KOPT-K1 (cell line): ENCODE results near the gene AQP12A.
"Not testable (repeated sequence)": the region's sequence is repeated elsewhere in the genome, so short reads cannot be mapped to it uniquely, and the experiment has no call there.

Experiments used
- H3K27ac ChIP-seq: fragments of 200-600 bp; sonication (generic); 2 replicates; pipeline ENCODE4 v1.5.1; 2016; ENCODE audit warnings: antibody characterized with exemption, mild to moderate bottlenecking, low read depth, low read length; ENCODE audit not compliant: poor library complexity, severe bottlenecking
- H3K36me3 ChIP-seq: fragments of 200-600 bp; sonication (generic); 2 replicates; pipeline ENCODE4 v1.5.1; 2017; ENCODE audit warnings: antibody characterized with exemption, mild to moderate bottlenecking, low read length, moderate library complexity; ENCODE audit not compliant: insufficient read depth
- H3K9me3 ChIP-seq: fragments of 200-600 bp; sonication (generic); 2 replicates; pipeline ENCODE4 v1.5.1; 2017; ENCODE audit warnings: antibody characterized with exemption, low read length, mild to moderate bottlenecking; ENCODE audit not compliant: insufficient read depth, poor library complexity, severe bottlenecking

Gene AQP12A

DNA sequence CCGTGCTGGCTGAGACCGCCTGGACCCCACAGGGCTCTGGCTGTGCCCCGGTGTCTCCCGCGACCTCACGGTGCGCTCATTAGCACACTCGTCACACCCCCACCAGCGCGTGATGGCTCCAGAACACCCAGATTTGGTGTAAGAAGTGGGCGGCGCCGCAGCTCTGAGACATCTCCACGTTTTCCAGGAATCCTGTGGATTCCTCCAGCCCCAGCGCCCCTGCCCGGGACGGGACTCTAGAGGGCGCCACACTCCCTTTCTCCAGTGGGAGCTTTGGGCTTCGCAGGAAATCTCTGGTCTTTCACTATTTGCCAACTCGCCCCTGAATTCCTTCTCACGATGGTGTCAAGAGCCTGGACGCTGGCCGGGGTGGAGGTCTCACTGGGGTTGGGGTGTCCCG lies 16.3 kb upstream of the AQP12A start:
- H3K9me3 ChIP-seq, H3K27ac ChIP-seq: not testable (repeated sequence)

DNA sequence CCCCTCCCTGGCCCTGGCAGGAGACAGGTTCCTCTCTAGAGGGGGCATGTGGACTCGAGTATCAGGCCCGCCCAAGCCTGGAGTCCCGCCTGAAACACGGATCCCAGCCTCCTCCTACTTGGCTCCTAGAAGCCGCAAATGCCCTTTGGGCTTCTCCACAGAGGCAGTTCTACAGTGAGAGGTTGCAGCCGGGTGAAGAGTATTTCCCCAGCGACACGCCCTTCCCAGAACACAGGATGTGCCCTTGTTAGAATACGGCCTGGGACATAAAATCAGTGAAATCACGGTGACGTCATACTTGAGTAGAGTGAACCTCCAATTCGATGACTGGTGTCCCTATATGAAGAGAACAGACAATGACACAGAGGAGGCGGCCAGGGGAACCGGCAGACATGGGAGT lies 13.6 kb upstream of the AQP12A start:
- H3K36me3 ChIP-seq, H3K27ac ChIP-seq, H3K9me3 ChIP-seq: not testable (repeated sequence)

More for the DNA sequence above, 16.3 kb upstream of the AQP12A start:
- not testable (repeated sequence) for H3K36me3 ChIP-seq

DNA sequence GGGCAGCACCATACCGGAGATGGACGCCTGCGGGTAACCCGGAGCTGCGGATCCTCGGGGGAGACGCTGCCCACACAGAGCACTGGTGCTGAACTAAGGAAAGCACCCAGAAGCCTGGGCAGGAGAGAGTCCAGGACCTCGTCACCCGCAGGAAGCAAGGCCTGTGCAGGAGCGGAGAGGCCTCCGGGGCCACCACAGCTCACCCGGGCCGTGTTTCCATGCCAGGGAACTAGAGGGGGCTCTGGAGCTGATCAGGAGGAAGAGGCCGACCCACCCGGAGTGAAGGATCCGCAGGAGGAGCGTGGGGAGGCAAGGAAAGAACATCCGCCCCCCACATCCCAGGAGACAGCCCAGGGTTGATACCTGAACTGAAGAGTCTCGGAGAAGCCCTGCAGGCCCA lies 12.8 kb upstream of the AQP12A start:
- not testable (repeated sequence) for H3K9me3 ChIP-seq, H3K36me3 ChIP-seq, H3K27ac ChIP-seq

DNA sequence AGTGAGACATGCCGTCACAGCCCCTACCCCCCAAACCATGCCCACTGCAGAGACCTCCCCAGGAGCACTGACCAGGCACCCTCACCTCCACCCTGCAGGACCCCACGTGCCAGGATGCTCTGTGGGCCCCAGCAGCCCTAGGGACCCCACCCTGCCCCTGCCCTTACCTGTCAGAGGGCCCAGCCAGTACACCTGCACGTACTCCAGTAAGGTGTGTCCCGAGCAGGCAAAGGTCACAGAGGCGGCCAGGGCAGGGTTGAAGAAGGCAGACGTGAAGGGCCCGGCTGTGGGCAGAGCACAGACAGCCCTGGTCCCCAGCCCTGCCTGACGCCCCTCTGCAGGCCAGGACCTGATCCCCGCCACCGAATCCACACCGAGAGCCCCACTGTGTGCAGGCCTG lies 11.5 kb upstream of the AQP12A start:
- not testable (repeated sequence) for H3K27ac ChIP-seq, H3K9me3 ChIP-seq, H3K36me3 ChIP-seq

DNA sequence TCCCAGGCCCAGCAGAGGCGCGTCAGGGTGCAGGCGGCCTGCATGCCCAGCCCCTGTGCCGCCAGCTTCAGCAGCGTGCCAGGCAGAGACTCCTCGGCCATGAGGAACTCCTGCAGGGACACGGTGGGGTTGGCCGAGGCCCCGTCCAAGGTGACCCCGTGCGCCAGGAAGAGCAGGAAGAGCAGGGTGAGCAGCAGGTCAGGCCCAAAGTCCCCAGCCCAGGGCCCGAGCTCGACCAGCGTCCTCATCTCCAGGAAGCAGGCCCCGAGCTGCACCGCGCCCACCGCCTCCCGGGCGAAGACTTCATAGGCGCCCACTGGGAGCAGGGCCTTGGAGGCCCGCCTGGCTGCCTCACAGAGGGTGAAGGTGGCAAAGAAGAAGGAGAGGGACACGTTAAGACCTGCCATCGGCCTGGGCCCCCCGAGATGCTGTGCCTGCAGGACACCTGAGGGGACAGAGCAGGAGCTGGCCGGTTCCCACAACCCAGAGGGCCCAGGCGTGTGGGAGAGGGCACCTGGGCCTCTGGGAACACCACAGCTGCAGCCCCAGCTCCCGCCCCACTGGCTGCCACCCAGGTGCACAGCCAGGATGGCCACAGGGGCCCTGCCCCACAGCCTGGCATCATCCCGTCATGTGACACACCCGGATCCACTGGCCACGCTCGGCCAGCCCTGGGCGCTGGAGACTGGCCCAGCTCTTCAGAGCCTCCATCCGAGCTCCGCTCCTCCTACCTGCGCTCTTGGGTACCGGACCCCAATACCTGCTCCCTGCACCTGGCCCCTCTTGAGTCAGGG lies 9.0 kb upstream of the AQP12A start, which contains the start of gene AQP12B:
TSS of gene AQP12B (minus strand) at position 455 of the 794 bp plus-strand sequence. CDS start at position 407, 48 bp downstream.
- H3K27ac ChIP-seq, H3K9me3 ChIP-seq: not testable (repeated sequence)

DNA sequence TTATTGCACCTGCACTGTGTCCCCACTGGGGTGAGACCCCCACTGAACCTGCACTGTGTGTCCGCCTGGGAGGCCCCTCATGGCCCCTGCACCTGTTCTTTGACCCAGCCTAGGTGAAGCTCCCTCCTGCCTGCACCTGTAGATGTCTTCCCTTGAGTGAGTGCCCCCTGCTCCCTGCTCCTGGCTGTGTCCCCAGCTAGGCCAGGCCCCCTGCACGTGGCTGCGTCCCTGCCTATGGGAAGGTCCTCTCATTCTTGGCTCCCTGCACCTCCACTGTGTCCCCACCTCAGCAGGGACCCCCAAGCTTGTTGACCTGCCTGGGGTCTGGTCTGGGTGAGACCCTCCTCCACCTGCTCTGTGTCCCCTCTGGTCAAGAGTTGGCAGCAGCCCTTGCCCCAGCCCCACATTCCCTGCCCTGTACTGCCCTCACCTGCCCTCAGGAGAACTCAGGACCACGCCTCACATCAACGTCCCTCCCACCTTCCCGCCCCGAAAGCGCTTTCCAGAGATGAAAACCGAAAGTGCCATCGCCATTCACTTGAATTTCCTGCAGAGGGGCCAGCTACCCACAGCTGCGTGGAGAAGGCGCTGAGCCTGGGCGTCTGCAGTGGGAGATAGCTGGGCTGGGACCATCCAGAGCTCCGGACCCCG lies 8.2 kb upstream of the AQP12A start:
- not testable (repeated sequence) for H3K36me3 ChIP-seq, H3K9me3 ChIP-seq, H3K27ac ChIP-seq

More for the DNA sequence above, 9.0 kb upstream of the AQP12A start, which contains the start of gene AQP12B:
- not testable (repeated sequence) for H3K36me3 ChIP-seq

DNA sequence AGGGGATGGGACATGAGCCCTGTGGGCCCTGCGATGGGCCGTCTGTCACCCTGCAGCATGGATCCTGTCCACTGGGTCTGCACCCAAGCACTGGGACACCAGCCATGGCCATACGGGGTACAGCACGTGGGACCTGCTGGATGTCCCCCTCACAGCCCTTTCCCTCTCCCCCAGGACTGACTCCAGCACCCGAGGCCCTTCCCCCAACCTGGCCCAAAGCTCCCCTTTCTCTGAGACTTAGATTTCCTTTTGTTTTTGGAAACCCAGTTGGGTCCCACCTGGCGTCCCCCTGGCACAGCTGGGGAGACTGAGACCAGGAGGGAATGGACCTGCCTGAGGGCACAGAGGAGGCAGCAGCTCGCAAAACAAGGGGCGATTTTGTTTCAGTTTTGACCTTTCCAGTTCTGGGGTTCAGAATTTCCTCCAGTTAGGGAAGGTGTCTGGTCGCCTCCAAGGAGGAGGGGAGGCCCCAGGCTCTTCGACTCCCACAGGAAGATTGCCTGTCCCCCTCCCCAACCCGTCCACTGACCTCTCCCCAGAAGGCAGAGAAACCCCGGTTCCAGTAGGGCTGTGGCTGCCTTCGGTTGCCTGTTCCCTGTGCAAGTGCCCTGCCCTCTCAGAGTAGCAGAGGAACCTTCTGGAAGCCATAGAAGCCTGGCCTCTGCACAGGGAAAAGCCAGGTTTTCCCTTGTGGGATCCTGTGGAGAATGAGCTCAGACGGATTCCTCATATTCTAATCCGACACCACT lies 7.5 kb upstream of the AQP12A start:
- H3K36me3 ChIP-seq, H3K9me3 ChIP-seq, H3K27ac ChIP-seq: not testable (repeated sequence)

DNA sequence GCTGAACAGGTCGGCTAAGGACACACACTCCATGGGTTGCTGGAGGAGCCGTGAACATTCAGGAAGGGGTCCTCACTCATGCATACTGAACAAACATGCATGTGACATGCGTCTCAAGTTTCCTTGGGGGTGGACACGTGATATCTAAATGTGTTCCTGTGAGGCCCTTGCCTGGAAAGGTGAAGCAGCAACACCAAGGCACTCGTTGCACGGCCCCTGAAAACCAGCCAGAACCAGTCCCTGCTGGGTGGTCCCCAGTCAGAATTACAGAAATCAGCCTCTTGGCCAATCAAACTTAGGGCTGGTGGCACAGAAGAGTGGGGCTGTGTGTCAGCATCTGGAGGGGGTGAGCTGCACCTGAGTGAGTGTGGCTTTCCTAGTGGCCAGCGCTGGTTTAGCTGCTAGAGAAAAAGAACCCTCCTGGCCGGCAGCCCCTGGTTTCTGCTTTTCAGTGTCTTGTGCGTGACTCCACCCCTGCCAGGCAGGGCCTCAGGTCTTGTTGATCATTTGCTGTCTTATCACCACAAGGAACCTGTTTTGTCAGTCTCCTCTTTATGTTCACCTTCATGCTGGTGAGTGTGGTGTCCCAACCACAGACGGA lies 5.8 kb upstream of the AQP12A start:
- Histone ChIP-seq H3K27ac (no peak overlapping the region), H3K9me3 (no peaks in the 10 kb centered on the region), H3K36me3 (no peaks in the 10 kb centered on the region)

DNA sequence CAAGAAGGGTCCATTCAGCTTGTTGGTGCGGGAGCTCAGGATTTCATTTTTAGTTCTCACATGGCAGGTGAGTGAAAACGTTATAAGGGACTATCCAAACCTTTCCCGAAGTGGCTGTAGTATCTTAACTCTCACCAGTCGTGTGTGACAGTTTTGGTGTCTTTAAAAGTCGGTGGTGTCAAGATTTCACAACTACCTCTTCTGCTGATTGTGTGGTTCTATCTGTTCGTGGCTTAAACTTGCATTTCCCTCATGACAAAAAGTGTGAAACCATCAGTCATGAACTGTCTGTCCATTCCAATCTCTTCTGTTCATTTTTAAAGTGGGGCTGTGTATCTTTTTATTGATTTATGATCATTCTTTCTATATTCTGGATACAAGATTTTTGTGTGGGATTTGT lies 5.2 kb upstream of the AQP12A start:
- H3K36me3 ChIP-seq: no peaks in the 10 kb centered on the region
- H3K27ac ChIP-seq: no peak overlapping the region
- H3K9me3 ChIP-seq: no peaks in the 10 kb centered on the region

DNA sequence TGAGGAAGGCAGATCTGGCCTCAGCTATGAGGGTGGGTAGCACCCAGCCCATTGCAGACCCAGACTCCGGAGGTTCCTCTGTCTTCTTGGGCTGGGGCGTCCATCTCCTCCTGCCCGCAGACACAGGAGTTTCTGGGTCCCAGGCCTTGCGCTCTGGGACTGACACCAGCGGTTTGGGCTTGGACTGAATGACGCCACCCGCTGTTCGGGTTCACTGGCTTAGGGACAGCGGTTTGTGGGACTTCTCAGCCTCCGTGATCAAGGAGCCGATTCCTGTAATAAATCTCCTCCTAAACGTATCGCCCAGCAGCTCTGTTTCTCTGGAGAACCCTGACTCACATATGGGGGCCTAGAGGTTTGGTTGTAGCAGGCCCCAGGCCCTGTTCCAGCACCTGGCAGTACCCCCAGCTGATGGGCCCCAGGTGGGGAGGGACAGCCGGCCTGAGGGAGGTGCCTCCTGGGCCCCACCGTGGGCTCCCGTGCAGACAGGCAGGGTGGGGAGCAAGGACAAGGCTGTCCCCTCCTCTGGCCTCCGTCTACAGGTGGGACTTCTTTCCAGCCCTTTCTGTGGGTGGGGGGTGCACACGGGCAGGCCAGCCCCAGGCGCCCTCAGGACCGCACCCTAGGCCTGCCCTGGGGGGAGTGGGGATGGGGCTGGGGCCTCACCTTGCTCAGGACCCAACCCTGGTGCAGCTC lies 4.5 kb upstream of the AQP12A start:
- no peak overlapping the region for H3K27ac ChIP-seq
- H3K9me3 ChIP-seq: no peaks in the 10 kb centered on the region

DNA sequence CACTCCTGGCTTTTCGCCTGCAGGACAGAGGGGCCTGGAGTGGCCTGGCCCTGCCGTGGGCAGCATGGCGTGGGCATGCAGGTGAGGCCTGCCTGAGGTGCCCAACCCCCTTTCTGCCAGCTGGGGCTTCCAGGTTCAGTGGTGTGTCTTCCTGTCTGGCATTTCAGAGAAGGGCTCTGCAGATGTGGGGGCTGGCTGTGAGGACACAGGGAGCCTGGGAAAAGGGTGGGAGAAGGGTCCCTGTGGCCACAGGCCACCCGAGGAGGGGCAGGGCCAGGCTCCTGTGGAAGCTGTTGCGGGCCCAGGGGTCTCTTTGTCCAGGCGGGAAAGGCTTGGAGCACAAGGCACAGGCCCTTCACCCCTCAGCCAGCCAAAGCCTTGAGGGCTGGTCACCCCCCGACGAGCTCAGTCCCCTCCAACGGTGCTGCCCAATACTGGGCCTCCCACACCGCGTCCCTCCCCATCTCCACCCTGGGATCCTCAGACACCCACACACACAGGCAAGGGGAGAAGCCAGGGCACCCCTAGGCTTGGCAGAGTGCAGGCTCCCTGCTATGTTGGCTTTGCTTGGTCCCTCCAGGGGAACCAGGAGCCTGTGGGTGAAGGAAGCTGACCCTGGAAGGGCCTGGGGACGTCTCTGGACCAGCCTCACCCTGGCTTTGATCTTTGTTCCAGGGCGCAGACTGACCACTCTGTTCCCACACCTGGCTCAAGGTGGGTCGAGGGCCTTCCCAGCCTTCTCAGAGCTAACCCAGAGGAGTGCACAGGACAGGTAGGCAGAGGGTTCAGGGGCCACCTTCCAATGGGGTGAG lies 3.7 kb upstream of the AQP12A start:
- Histone ChIP-seq H3K27ac (no peak overlapping the region), H3K9me3 (no peaks in the 10 kb centered on the region), H3K36me3 (no peaks in the 10 kb centered on the region)

More for the DNA sequence above, 4.5 kb upstream of the AQP12A start:
- no peaks in the 10 kb centered on the region for H3K36me3 ChIP-seq

DNA sequence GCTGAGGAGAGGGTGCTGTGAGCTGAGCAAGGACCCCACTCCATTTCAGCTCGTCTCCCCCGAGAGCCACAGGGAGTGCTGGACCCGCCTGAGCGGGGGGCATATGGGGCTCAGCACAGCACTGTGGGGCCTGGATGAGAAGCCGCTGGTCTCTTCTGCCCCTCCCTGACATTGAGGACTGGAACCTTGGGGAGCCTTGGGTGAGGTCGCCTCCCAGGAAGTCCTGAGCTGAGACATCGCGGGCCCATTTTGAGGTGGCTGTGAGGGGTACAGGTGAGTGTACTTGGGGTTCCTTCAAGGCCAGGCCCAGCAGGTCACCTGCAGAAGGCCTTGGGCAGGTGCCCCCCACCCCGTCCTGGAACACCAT lies 3.1 kb upstream of the AQP12A start:
- Histone ChIP-seq H3K9me3 (no peaks in the 10 kb centered on the region), H3K36me3 (no peaks in the 10 kb centered on the region), H3K27ac (no peak overlapping the region)

DNA sequence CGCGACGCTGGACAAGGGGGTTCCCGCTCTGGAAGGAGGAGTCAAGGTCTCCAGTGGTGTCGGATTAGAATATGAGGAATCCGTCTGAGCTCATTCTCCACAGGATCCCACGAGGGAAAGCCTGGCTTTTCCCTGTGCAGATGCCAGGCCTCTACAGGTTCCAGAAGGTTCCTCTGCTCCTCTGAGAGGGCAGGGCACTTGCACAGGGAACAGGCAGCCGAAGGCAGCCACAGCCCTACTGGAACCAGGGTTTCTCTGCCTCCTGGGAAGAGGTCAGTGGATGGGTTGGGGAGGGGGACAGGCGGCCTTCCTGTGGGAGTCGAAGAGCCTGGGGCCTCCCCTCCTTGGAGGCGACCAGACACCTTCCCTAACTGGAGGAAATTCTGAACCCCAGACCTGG lies 1.7 kb upstream of the AQP12A start:
- Histone ChIP-seq H3K27ac (no peak overlapping the region), H3K36me3 (no peaks in the 10 kb centered on the region), H3K9me3 (no peaks in the 10 kb centered on the region)

DNA sequence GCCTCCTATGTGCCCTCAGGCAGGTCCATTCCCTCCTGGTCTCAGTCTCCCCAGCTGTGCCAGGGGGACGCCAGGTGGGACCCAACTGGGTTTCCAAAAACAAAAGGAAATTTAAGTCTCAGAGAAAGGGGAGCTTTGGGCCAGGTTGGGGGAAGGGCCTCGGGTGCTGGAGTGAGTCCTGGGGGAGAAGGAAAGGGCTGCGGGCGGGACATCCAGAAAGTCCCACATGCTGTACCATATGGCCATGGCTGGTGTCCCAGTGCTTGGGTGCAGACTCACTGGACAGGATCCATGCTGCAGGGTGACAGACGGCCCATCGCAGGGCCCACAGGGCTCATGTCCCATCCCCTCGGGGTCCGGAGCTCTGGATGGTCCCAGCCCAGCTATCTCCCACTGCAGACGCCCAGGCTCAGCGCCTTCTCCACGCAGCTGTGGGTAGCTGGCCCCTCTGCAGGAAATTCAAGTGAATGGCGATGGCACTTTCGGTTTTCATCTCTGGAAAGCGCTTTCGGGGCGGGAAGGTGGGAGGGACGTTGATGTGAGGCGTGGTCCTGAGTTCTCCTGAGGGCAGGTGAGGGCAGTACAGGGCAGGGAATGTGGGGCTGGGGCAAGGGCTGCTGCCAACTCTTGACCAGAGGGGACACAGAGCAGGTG lies 1.1 kb upstream of the AQP12A start:
- H3K9me3 ChIP-seq, H3K27ac ChIP-seq, H3K36me3 ChIP-seq: not testable (repeated sequence)
